Mesothelial cell of epicardium (in vitro differentiated cells): ENCODE measurements around the gene ROBO2. TPM values are rescaled to one million over a fixed set of nuclear protein-coding genes. Genes with fewer than 3 reads are reported as not detected.

Experiments used
- DNase-seq, 2 experiments: peaks; one replicate each; pipeline ENCODE4 v3.0.0; 2021; ENCODE audit warnings: low spot score in 2 of 2; ENCODE audit not compliant: unreplicated experiment in 2 of 2
- H3K27ac Mint-ChIP-seq: 2 replicates; pipeline ENCODE4 v1.8.0; 2021; ENCODE audit warnings: mixed read lengths
- H3K27me3 Mint-ChIP-seq: 2 replicates; pipeline ENCODE4 v1.8.0; 2021; ENCODE audit warnings: low read depth, mixed read lengths
- H3K36me3 Mint-ChIP-seq: 2 replicates; pipeline ENCODE4 v1.8.0; 2021; ENCODE audit warnings: mixed read lengths
- H3K4me1 Mint-ChIP-seq: 2 replicates; pipeline ENCODE4 v1.8.0; 2021; ENCODE audit warnings: mixed read lengths
- H3K4me3 Mint-ChIP-seq: 2 replicates; pipeline ENCODE4 v1.8.0; 2021; ENCODE audit warnings: mild to moderate bottlenecking, moderate library complexity, mixed read lengths
- H3K9me3 Mint-ChIP-seq: 2 replicates; pipeline ENCODE4 v1.8.0; 2021; ENCODE audit warnings: mixed read lengths
- total RNA-seq: library from RNA; stranded (reverse); gene quantifications from 3 replicates; pipeline ENCODE4 v1.2.1, GENCODE V29; 2021
- TF ChIP-seq, protein P1 (sequence below): fragments of 200-600 bp; sonication (generic); IDR thresholded peaks from one replicate; pipeline ENCODE4 v1.5.0; 2021; ENCODE audit warnings: antibody characterized with exemption; ENCODE audit not compliant: unreplicated experiment

The ROBO2 gene
- total RNA-seq, 1 donor from 2014 or later = 82.3 TPM

- H3K27me3 Mint-ChIP-seq = no peaks in the 10 kb centered on the region
- no peak overlapping the region for H3K4me3 Mint-ChIP-seq
These were observed 423.1 kb downstream of the ROBO2 start for GRCh38 chr3:77462951-77463350.

GRCh38 chr3:77464111-77464688 is 424.3 kb downstream of the ROBO2 start:
- Mint-ChIP-seq H3K27ac (no peak overlapping the region), H3K36me3 (no peaks in the 10 kb centered on the region), H3K4me1 (no peaks in the 10 kb centered on the region), H3K9me3 (peaks cover 15% of the 10 kb centered on the region), H3K4me3 (no peak overlapping the region), H3K27me3 (no peaks in the 10 kb centered on the region)
- no peak for DNase-seq
- TF ChIP-seq, protein P1, sequence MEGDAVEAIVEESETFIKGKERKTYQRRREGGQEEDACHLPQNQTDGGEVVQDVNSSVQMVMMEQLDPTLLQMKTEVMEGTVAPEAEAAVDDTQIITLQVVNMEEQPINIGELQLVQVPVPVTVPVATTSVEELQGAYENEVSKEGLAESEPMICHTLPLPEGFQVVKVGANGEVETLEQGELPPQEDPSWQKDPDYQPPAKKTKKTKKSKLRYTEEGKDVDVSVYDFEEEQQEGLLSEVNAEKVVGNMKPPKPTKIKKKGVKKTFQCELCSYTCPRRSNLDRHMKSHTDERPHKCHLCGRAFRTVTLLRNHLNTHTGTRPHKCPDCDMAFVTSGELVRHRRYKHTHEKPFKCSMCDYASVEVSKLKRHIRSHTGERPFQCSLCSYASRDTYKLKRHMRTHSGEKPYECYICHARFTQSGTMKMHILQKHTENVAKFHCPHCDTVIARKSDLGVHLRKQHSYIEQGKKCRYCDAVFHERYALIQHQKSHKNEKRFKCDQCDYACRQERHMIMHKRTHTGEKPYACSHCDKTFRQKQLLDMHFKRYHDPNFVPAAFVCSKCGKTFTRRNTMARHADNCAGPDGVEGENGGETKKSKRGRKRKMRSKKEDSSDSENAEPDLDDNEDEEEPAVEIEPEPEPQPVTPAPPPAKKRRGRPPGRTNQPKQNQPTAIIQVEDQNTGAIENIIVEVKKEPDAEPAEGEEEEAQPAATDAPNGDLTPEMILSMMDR = no peak

More at GRCh38 chr3:77462951-77463350, 423.1 kb downstream of the ROBO2 start:
- DNase-seq = no peak
- H3K27ac Mint-ChIP-seq = no peak overlapping the region
- no peaks in the 10 kb centered on the region for H3K4me1 Mint-ChIP-seq
- H3K9me3 Mint-ChIP-seq = peaks cover 15% of the 10 kb centered on the region
- TF ChIP-seq, protein P1 = no peak
- no peaks in the 10 kb centered on the region for H3K36me3 Mint-ChIP-seq

- no peak for DNase-seq
- H3K27ac Mint-ChIP-seq = no peak overlapping the region
- peaks cover 4% of the 10 kb centered on the region for H3K9me3 Mint-ChIP-seq
- H3K27me3 Mint-ChIP-seq = no peaks in the 10 kb centered on the region
- TF ChIP-seq, protein P1 = no peak
- no peaks in the 10 kb centered on the region for H3K36me3 Mint-ChIP-seq
- H3K4me3 Mint-ChIP-seq = no peak overlapping the region
- H3K4me1 Mint-ChIP-seq = no peaks in the 10 kb centered on the region
These were observed 426.7 kb downstream of the ROBO2 start for GRCh38 chr3:77466562-77467115.

GRCh38 chr3:77467702-77468625 is 428.1 kb downstream of the ROBO2 start:
- H3K27ac Mint-ChIP-seq = no peak overlapping the region
- no peak overlapping the region for H3K4me3 Mint-ChIP-seq
- no peaks in the 10 kb centered on the region for H3K4me1 Mint-ChIP-seq
- H3K27me3 Mint-ChIP-seq = no peaks in the 10 kb centered on the region
- TF ChIP-seq, protein P1 = no peak
- H3K9me3 Mint-ChIP-seq = peaks cover 4% of the 10 kb centered on the region
- peaks cover 3% of the 10 kb centered on the region for H3K36me3 Mint-ChIP-seq
- no peak for DNase-seq

- TF ChIP-seq, protein P1 = no peak
- Mint-ChIP-seq H3K27ac (no peak overlapping the region), H3K36me3 (peaks cover 4% of the 10 kb centered on the region), H3K4me1 (no peaks in the 10 kb centered on the region), H3K27me3 (no peaks in the 10 kb centered on the region), H3K9me3 (peaks cover 4% of the 10 kb centered on the region), H3K4me3 (no peak overlapping the region)
- no peak for DNase-seq
These were observed 428.7 kb downstream of the ROBO2 start for GRCh38 chr3:77468626-77469020.
